GM12875 (cell line): Measurements from ENCODE around the gene LGR5.

Experiments used
- H3K4me3 ChIP-seq: one replicate; pipeline ENCODE4 v1.5.1; 2011; ENCODE audit warnings: low read depth, low read length, control low read depth
- CTCF ChIP-seq: IDR thresholded peaks from 2 replicates; pipeline ENCODE4 v1.5.1; 2011; ENCODE audit warnings: low read depth, mild to moderate bottlenecking, control low read depth, inconsistent platforms, low read length, moderate library complexity, borderline replicate concordance; ENCODE audit not compliant: insufficient read depth

LGR5 gene

GRCh38 chr12:71492604-71493003 is 53.0 kb downstream of the LGR5 start:
- no peak for TF ChIP-seq CTCF

DNA sequence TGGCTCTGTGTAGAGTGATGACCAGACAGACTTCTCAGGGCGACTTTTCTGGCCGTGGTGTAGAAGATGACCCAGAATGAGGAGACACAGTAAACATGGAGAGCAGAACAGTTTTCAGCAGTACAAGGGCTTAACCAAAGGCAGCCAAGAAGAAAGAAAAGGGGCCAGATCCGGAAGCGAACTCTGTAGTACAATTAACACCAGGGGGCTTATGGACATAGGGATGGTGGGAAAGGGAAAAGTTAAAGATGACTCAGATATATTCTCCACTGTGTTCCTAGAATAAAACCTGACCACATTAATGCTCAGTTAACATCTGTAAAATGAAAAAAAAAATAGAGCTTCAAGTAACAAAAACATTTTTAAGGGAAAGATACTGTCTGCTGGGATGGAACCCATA is 60.2 kb downstream of the LGR5 start:
- no peak overlapping the region for H3K4me3 ChIP-seq
- no peak for TF ChIP-seq CTCF

More at GRCh38 chr12:71492604-71493003, 53.0 kb downstream of the LGR5 start:
- H3K4me3 ChIP-seq, result no peak overlapping the region

- no peak overlapping the region for H3K4me3 ChIP-seq
- no peak for TF ChIP-seq CTCF
Measured at GRCh38 chr12:71503579-71504391, 64.2 kb downstream of the LGR5 start.

GRCh38 chr12:71504476-71504875 is 64.9 kb downstream of the LGR5 start:
- no peak overlapping the region for H3K4me3 ChIP-seq
- TF ChIP-seq CTCF, result no peak

DNA sequence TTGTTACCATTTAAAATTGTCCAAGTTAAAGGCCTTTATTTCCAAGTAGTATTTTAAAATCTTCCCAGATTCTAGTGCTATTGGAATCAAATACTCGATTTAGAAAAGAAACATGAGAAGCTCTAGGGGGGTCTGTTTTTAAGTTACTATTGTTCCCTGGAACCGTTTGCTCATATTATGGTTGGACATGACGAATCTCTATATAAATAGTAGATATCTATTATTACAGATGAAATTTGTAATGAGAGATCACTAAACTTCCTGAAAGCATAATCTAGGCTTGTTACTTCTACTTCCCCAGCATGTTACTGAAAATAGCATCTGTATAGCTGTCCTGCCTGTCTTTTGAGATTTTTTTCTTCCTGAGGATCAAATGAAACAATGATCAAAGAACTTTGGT is 70.1 kb downstream of the LGR5 start:
- TF ChIP-seq CTCF, result no peak
- no peak overlapping the region for H3K4me3 ChIP-seq

DNA sequence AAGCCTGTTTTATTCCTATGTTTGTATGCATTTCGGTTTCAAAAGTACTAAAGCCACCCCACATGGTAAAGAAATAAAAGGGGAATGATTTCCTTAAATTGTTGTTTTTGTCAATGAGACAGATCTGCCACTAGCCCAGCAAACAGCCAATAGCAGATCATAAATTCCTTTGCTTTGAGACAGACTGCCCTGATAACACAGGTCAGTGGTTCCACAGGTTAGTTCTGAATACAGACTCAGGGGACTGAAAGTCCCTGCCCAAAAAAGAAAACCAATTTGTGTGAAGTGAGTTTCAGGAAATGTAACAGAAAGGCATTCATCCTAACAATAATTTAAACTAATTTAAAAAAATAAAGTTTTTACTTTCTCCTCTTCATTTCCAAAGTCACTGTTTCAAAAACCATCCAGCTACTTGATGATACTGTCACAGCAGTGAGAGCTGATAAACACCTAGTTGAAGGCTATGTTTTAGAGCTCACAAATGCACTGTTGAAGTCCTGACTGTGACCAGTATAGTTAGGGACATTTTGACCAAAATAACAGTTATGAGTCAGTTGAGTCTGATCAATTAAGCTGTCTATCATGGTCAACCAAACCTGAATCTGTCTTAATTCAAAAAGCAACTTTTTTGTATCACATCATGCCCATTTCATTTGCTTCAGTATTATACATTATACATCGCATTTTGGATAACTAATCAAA is 77.7 kb downstream of the LGR5 start:
- no peak overlapping the region for H3K4me3 ChIP-seq
- no peak for TF ChIP-seq CTCF

DNA sequence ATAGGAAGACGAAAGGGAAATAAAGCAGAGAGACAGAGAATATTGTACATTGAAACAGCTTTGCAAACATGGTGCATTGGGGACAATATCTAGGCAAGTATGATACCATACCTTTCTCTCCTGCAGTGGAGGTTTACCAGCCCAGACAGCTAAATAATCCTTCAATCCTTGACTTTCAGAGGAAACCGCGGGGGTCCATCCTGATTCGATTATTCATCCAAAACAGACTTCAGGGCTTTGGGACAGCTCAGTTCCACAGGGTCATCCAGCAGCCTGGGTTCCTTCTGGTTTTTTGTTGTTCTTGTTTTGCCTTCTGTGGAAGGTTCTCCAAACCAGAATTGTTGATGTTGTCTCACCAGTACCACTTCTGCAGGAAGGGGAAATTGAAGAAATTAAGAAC is 81.5 kb downstream of the LGR5 start:
- H3K4me3 ChIP-seq, result no peak overlapping the region
- TF ChIP-seq CTCF, result no peak
